ENCODE data around the gene STRBP.

STRBP gene

GRCh38 chr9:123286324-123286723, 17.9 kb upstream of the STRBP start:
- no peak for DNase-seq (ENCODE audit: extremely low spot score)
- ChIA-PET POLR2A (no interaction called here), CTCF (no interaction called here)
- TF ChIP-seq FOXM1 (IDR thresholded peaks at IDR 0.05; ENCODE audit: borderline replicate concordance), result no peak
- TF ChIP-seq NFRKB (IDR thresholded peaks at IDR 0.05), result no peak
- no peak for TF ChIP-seq TARDBP (IDR thresholded peaks at IDR 0.05)
- no peak for TF ChIP-seq ZNF384 (IDR thresholded peaks at IDR 0.05)
- TF ChIP-seq ARNT (IDR thresholded peaks at IDR 0.05), result no peak
- no peak for TF ChIP-seq PKNOX1 (IDR thresholded peaks at IDR 0.05)
- no peak for TF ChIP-seq HDGF (IDR thresholded peaks at IDR 0.05; ENCODE audit: borderline replicate concordance)
- TF ChIP-seq L3MBTL2 (conservative IDR thresholded peaks at IDR 0.05), result no peak
- no peak for TF ChIP-seq CTBP1 (IDR thresholded peaks at IDR 0.05; ENCODE audit: borderline replicate concordance)
- TF ChIP-seq FOXK2 (IDR thresholded peaks at IDR 0.05), result no peak
- no peak for TF ChIP-seq ELF4 (IDR thresholded peaks at IDR 0.05)
- TF ChIP-seq SUZ12 (IDR thresholded peaks at IDR 0.05), result no peak
- no peak for TF ChIP-seq BHLHE40 (IDR thresholded peaks at IDR 0.05; ENCODE audit: borderline replicate concordance)
- TF ChIP-seq LEF1 (IDR thresholded peaks at IDR 0.05; ENCODE audit: borderline replicate concordance), result no peak
- no peak for TF ChIP-seq SP1 (IDR thresholded peaks at IDR 0.05)
- no peak for TF ChIP-seq FOXA1 (IDR thresholded peaks at IDR 0.05)

- POLR2A ChIA-PET, result no interaction called here
- CTCF ChIA-PET, result interaction anchor here (0.6 kb wide), 1 partner anchor 39 kb away, joined by 3 read pairs; no protein-coding TSS in a partner anchor
- TF ChIP-seq L3MBTL2 (conservative IDR thresholded peaks at IDR 0.05) (no peak), SP1 (IDR thresholded peaks at IDR 0.05) (no peak), FOXA1 (IDR thresholded peaks at IDR 0.05) (no peak), ZNF384 (IDR thresholded peaks at IDR 0.05) (no peak), SUZ12 (IDR thresholded peaks at IDR 0.05) (no peak), LEF1 (IDR thresholded peaks at IDR 0.05; ENCODE audit: borderline replicate concordance) (no peak), FOXK2 (IDR thresholded peaks at IDR 0.05) (no peak), ARNT (IDR thresholded peaks at IDR 0.05) (no peak), PKNOX1 (IDR thresholded peaks at IDR 0.05) (no peak), CTBP1 (IDR thresholded peaks at IDR 0.05; ENCODE audit: borderline replicate concordance) (no peak)
- DNase-seq (ENCODE audit: extremely low spot score), result no peak
Observed at GRCh38 chr9:123284656-123285055, 16.3 kb upstream of the STRBP start.

GRCh38 chr9:123283455-123283854, 15.1 kb upstream of the STRBP start:
- ChIA-PET CTCF (no interaction called here), POLR2A (no interaction called here)
- DNase-seq (ENCODE audit: extremely low spot score), result no peak
- TF ChIP-seq L3MBTL2 (conservative IDR thresholded peaks at IDR 0.05) (no peak), FOXM1 (IDR thresholded peaks at IDR 0.05; ENCODE audit: borderline replicate concordance) (no peak), SUZ12 (IDR thresholded peaks at IDR 0.05) (no peak), FOXK2 (IDR thresholded peaks at IDR 0.05) (no peak), HDGF (IDR thresholded peaks at IDR 0.05; ENCODE audit: borderline replicate concordance) (no peak), NFRKB (IDR thresholded peaks at IDR 0.05) (no peak), ARNT (IDR thresholded peaks at IDR 0.05) (no peak), PKNOX1 (IDR thresholded peaks at IDR 0.05) (no peak), BHLHE40 (IDR thresholded peaks at IDR 0.05; ENCODE audit: borderline replicate concordance) (no peak), ELF4 (IDR thresholded peaks at IDR 0.05) (no peak), SP1 (IDR thresholded peaks at IDR 0.05) (no peak), TARDBP (IDR thresholded peaks at IDR 0.05) (no peak), FOXA1 (IDR thresholded peaks at IDR 0.05) (no peak), ZNF384 (IDR thresholded peaks at IDR 0.05) (no peak), CTBP1 (IDR thresholded peaks at IDR 0.05; ENCODE audit: borderline replicate concordance) (no peak), LEF1 (IDR thresholded peaks at IDR 0.05; ENCODE audit: borderline replicate concordance) (no peak)

GRCh38 chr9:123283048-123283408, 14.6 kb upstream of the STRBP start:
- POLR2A ChIA-PET, result no interaction called here
- no peak for DNase-seq (ENCODE audit: extremely low spot score)
- CTCF ChIA-PET, result no interaction called here
- TF ChIP-seq HDGF (IDR thresholded peaks at IDR 0.05; ENCODE audit: borderline replicate concordance) (no peak), ZNF384 (IDR thresholded peaks at IDR 0.05) (no peak), NFRKB (IDR thresholded peaks at IDR 0.05) (no peak), SUZ12 (IDR thresholded peaks at IDR 0.05) (no peak), TARDBP (IDR thresholded peaks at IDR 0.05) (no peak), ELF4 (IDR thresholded peaks at IDR 0.05) (no peak), CTBP1 (IDR thresholded peaks at IDR 0.05; ENCODE audit: borderline replicate concordance) (no peak), SP1 (IDR thresholded peaks at IDR 0.05) (no peak), BHLHE40 (IDR thresholded peaks at IDR 0.05; ENCODE audit: borderline replicate concordance) (no peak), ARNT (IDR thresholded peaks at IDR 0.05) (no peak), FOXA1 (IDR thresholded peaks at IDR 0.05) (no peak), FOXM1 (IDR thresholded peaks at IDR 0.05; ENCODE audit: borderline replicate concordance) (no peak), L3MBTL2 (conservative IDR thresholded peaks at IDR 0.05) (no peak), LEF1 (IDR thresholded peaks at IDR 0.05; ENCODE audit: borderline replicate concordance) (no peak), FOXK2 (IDR thresholded peaks at IDR 0.05) (no peak), PKNOX1 (IDR thresholded peaks at IDR 0.05) (no peak)

GRCh38 chr9:123282362-123283047, 14.1 kb upstream of the STRBP start:
- ChIA-PET CTCF (no interaction called here), POLR2A (interaction anchor here (1.4 kb wide), 1 partner anchor 44 kb away, joined by 3 read pairs; no protein-coding TSS in a partner anchor)
- no peak for DNase-seq (ENCODE audit: extremely low spot score)
- no peak for TF ChIP-seq SUZ12 (IDR thresholded peaks at IDR 0.05)
- TF ChIP-seq TARDBP (IDR thresholded peaks at IDR 0.05), result no peak
- no peak for TF ChIP-seq NFRKB (IDR thresholded peaks at IDR 0.05)
- TF ChIP-seq PKNOX1 (IDR thresholded peaks at IDR 0.05), result no peak
- TF ChIP-seq ELF4 (IDR thresholded peaks at IDR 0.05), result no peak
- TF ChIP-seq LEF1 (IDR thresholded peaks at IDR 0.05; ENCODE audit: borderline replicate concordance), result no peak
- TF ChIP-seq FOXK2 (IDR thresholded peaks at IDR 0.05), result no peak
- no peak for TF ChIP-seq ARNT (IDR thresholded peaks at IDR 0.05)
- TF ChIP-seq SP1 (IDR thresholded peaks at IDR 0.05), result no peak
- TF ChIP-seq HDGF (IDR thresholded peaks at IDR 0.05; ENCODE audit: borderline replicate concordance), result no peak

All from HEK293T (cell line).